Epithelial cell of esophagus (primary cell): ENCODE data around the gene SLC5A3.

ENCODE experiments used
- DNase-seq: peaks from one replicate; pipeline ENCODE4 v3.0.0; 2010; ENCODE audit warnings: low read depth
- H3K4me3 ChIP-seq: 2 replicates; pipeline ENCODE4 v1.5.1; 2011; ENCODE audit warnings: mild to moderate bottlenecking, low read length, control low read depth
- CTCF ChIP-seq: IDR thresholded peaks from 2 replicates; pipeline ENCODE4 v1.5.1; 2011; ENCODE audit warnings: low read depth, mild to moderate bottlenecking, low read length, control low read depth, inconsistent platforms; ENCODE audit not compliant: insufficient read depth; ENCODE audit errors: missing control alignments

SLC5A3 gene

DNA sequence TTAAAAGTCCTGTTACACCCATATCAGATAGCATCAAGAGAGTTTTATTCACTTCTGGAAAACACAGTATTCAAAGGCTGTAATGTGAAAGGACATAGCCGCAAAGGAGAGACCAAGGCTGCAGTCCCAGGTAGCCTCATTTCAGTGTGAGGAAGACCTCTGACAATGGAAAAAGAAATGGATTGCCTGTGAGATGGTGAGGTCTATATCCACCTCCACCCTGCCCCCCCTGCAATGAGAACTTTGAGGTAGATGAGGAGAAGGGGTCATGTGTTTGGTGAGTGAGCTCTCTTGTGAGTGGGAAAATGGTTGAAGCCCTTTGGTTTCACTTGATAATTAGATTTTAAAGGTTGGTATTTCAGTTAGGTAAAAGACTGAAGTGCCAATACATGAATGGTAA, 3.5 kb downstream of the SLC5A3 start:
- H3K4me3 ChIP-seq = no peak overlapping the region
- DNase-seq = no peak
- TF ChIP-seq CTCF = no peak

DNA sequence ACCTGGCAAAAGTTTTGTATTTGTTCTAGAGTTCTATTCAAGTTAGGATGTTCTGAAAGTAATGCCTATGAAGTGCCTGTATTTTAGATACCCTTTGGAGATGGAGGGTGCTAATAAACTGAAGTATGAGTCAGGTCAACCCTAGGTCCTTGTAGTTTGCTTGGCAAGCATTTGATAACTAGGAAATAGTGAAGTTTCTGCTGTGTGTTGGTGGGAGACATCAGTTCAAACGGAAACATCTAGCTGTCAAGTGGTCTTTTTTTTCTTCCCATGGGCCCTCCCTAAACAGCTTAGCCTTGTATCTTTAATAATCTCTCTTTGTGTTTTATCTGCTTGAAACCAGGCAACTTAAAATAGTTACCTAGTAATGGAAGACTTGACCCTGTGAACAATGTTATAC, 4.5 kb downstream of the SLC5A3 start:
- TF ChIP-seq CTCF = no peak
- DNase-seq = no peak
- no peak overlapping the region for H3K4me3 ChIP-seq

GRCh38 chr21:34078915-34079314, 5.5 kb downstream of the SLC5A3 start:
- no peak for DNase-seq
- TF ChIP-seq CTCF = no peak
- no peak overlapping the region for H3K4me3 ChIP-seq

DNA sequence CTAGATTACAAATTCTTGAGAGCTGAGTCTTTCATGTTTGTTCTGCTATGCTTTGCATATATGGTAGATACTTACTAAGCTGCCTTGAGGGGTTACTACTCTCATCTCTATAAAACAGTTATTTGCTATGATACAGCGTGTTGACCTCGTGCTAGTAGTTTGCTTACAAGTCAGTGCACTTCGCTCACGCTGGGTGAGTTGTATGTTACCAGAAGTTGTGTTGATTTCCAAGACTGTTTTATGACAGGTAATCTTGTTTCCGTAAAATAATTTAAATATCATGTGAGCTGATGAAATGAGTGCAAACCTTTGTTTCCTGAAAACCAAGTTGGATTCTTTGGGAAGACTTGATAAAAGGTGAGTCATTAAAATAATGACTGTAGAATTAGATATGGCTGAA, 7.3 kb downstream of the SLC5A3 start:
- no peak for TF ChIP-seq CTCF
- DNase-seq = no peak
- H3K4me3 ChIP-seq = no peak overlapping the region

DNA sequence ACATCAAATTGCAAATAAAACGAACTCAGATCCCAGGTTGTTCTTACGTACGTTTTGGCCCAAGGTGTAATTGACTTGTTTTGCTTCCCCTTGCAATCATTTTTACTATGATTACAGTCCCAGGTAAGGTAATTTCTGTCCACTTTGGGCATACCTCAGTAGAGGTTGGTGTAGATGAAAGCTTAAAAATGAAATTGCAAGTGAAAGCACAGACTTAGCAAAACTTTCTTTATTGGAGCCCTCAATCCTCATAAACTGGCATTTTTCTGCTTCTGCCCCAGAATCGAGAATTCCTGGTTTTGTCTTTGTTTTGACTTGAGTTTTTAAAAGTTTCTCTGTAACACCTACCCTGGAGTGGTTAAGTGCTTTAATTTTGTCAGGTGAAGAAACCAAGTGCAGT, 9.4 kb downstream of the SLC5A3 start:
- no peak for DNase-seq
- H3K4me3 ChIP-seq = no peak overlapping the region
- TF ChIP-seq CTCF = no peak

GRCh38 chr21:34083357-34083756, 10.0 kb downstream of the SLC5A3 start:
- no peak overlapping the region for H3K4me3 ChIP-seq
- no peak for TF ChIP-seq CTCF
- no peak for DNase-seq

GRCh38 chr21:34085129-34085528, 11.8 kb downstream of the SLC5A3 start:
- TF ChIP-seq CTCF = no peak
- H3K4me3 ChIP-seq = no peak overlapping the region
- no peak for DNase-seq
